Measurements from ENCODE around the gene SAMD11. TPM values are rescaled to one million over a fixed set of nuclear protein-coding genes. Genes with fewer than 3 reads are reported as not detected.

Gene SAMD11
- total and polyA plus RNA-seq, 5 experiments from 2014 or later, result 0.29 TPM; not detected in 4

DNA sequence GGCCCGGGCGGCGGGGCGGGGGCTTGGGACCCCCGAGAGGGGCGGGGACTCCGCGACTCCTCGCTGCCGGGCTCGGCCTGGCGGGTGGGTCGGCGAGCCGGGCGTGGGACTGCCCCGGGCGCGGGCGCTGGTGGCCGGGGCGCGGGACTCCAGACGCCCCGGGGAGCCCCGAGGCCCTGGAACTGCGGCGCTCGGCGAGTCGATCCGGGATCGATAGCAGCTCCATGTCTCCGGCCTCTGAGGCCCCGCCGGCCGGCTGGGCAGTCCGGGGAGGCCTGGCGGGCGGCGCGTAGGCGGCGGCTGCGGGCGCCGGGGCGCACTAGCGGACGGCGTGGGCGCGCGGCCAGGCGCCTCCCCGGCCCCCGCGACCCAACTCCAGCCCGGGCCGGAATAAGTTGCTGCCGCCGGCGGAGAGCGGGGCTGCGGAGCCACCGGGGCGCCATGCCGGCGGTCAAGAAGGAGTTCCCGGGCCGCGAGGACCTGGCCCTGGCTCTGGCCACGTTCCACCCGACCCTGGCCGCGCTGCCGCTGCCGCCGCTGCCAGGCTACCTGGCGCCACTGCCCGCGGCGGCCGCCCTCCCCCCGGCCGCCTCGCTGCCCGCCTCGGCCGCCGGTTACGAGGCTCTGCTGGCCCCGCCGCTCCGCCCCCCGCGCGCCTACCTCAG lies 400 bp downstream of the SAMD11 start:
- Mint-ChIP-seq H3K36me3 (peaks cover 0 to 7% (median 0%) of the 10 kb centered on the region in 3 donors), H3K27ac (no peak overlapping the region), H3K4me1 (peaks cover 11 to 26% (median 20%) of the 10 kb centered on the region in 4 donors), H3K9me3 (no peaks in the 10 kb centered on the region), H3K27me3 (peaks cover 18 to 72% (median 42%) of the 10 kb centered on the region in 5 donors), H3K4me3 (peak overlapping the region in 2 of 10 donors; percentile 49 to 52)
- no peak for DNase-seq
- ATAC-seq, result peak; percentile 15 to 17
- POLR2A ChIA-PET, result interaction anchor here (1.2 to 1.3 kb wide), 2 partner anchors 9 to 17 kb away, joined by 3 read pairs; no protein-coding TSS in a partner anchor

DNA sequence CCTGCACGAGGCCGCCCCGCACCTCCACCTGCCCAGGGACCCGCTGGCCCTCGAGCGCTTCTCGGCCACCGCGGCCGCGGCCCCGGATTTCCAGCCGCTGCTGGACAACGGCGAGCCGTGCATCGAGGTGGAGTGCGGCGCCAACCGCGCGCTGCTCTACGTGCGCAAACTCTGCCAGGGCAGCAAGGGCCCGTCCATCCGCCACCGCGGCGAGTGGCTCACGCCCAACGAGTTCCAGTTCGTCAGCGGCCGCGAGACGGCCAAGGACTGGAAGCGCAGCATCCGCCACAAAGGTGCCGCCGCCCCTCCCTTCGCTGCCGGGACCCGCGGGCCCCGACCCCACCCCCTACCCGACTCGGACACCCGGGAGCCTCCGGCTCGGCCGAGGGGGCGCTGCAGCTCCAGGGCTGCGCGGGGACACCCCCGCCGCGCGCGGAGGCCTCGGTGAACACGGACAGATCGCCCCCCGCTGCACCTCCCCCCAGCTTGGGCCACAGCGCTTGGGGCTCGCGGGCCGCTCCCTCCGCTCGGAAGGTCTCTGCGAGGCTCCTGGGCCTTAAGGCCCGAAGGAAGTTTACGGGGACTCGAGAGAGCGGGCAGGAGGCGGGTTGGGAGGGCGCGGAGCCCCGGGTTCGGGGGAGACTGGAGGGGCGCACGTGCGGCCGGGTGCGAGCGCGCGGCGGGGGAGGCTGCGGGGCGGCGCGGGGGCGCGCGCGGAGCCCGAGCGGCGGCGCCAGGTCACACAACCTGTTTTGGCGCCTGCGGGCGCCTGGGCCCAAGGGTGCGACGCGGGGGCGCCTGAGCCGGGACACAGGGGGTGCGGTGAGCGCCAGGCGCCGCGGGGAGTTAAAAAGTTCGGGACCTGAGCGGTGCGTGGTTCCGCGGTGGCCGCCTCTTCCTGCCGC lies 1.2 kb downstream of the SAMD11 start:
- peaks cover 18 to 70% (median 41%) of the 10 kb centered on the region in 5 donors for H3K27me3 Mint-ChIP-seq
- peaks cover 0 to 7% (median 0%) of the 10 kb centered on the region in 3 donors for H3K36me3 Mint-ChIP-seq
- H3K27ac Mint-ChIP-seq, result no peak overlapping the region
- no peaks in the 10 kb centered on the region for H3K9me3 Mint-ChIP-seq
- peaks cover 11 to 26% (median 20%) of the 10 kb centered on the region in 4 donors for H3K4me1 Mint-ChIP-seq
- POLR2A ChIA-PET, result no interaction called here
- DNase-seq (no peak), ATAC-seq (peak; percentile 6 to 24)
- H3K4me3 Mint-ChIP-seq, result peak overlapping the region in 9 of 10 donors; percentile 7 to 74 (median 50)

- peak overlapping the region; percentile 14 to 82 (median 60) for H3K4me3 Mint-ChIP-seq
- H3K36me3 Mint-ChIP-seq, result peaks cover 0 to 7% (median 0%) of the 10 kb centered on the region in 3 donors
- H3K4me1 Mint-ChIP-seq, result peaks cover 7 to 21% (median 15%) of the 10 kb centered on the region in 4 donors
- POLR2A ChIA-PET, result no interaction called here
- H3K27ac Mint-ChIP-seq, result peak overlapping the region in 2 of 10 donors; percentile 29
- ATAC-seq, result peak; percentile 17 to 19
- H3K27me3 Mint-ChIP-seq, result peaks cover 14 to 62% (median 33%) of the 10 kb centered on the region in 5 donors
- no peak for DNase-seq
- H3K9me3 Mint-ChIP-seq, result no peaks in the 10 kb centered on the region
Observed at GRCh38 chr1:925561-926421, 2.1 kb downstream of the SAMD11 start.

- Mint-ChIP-seq H3K27ac (no peak overlapping the region), H3K4me1 (peaks cover 0 to 13% (median 8%) of the 10 kb centered on the region in 4 donors), H3K27me3 (peaks cover 12 to 60% (median 23%) of the 10 kb centered on the region in 5 donors), H3K9me3 (no peaks in the 10 kb centered on the region), H3K36me3 (peaks cover 0 to 7% (median 0%) of the 10 kb centered on the region in 3 donors), H3K4me3 (peak overlapping the region in 3 of 10 donors; percentile 2 to 52 (median 30))
- POLR2A ChIA-PET, result no interaction called here
- DNase-seq (no peak), ATAC-seq (no peak)
Observed at GRCh38 chr1:927234-927633, 3.5 kb downstream of the SAMD11 start.

DNA sequence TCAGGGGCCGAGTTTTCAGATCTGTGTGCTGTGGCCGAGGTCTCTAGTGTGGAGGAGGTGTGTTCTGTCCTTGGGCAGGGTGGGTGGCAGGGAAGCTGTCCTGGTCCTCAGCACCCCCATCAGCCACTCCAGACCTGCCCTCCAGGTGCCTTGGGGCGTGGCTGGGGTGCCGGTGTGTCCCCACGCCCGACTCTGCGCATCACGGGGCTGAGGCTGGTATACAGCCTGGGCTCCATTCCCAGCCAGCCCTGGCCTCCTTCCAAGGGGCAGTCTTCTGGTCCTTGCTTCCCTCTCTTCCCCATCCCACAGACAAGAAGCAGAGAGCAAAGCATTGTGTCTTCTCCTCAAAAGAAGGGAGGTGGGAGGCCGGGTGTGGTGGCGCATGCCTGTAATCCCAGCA lies 4.0 kb downstream of the SAMD11 start:
- Mint-ChIP-seq H3K27me3 (peaks cover 12 to 54% (median 21%) of the 10 kb centered on the region in 5 donors), H3K4me1 (peaks cover 0 to 11% (median 7%) of the 10 kb centered on the region in 4 donors), H3K36me3 (peaks cover 0 to 4% (median 0%) of the 10 kb centered on the region in 3 donors), H3K27ac (no peak overlapping the region), H3K4me3 (peak overlapping the region in 3 of 10 donors; percentile 2 to 52 (median 30)), H3K9me3 (no peaks in the 10 kb centered on the region)
- POLR2A ChIA-PET, result no interaction called here
- no peak for ATAC-seq
- no peak for DNase-seq

GRCh38 chr1:928825-929661 lies 5.3 kb downstream of the SAMD11 start:
- DNase-seq (no peak), ATAC-seq (no peak)
- Mint-ChIP-seq H3K27ac (peak overlapping the region in 1 of 10 donors; percentile 56), H3K4me1 (peaks cover 0 to 5% (median 2%) of the 10 kb centered on the region in 4 donors), H3K27me3 (peaks cover 8 to 47% (median 17%) of the 10 kb centered on the region in 5 donors), H3K9me3 (no peaks in the 10 kb centered on the region), H3K36me3 (peaks cover 0 to 2% (median 0%) of the 10 kb centered on the region in 3 donors), H3K4me3 (peak overlapping the region in 1 of 10 donors; percentile 24)
- POLR2A ChIA-PET, result interaction anchor here (2.0 kb wide), 1 partner anchor 13 kb away, joined by 6 read pairs; no protein-coding TSS in a partner anchor

GRCh38 chr1:929712-930632 lies 6.2 kb downstream of the SAMD11 start:
- Mint-ChIP-seq H3K4me1 (peaks cover 0 to 6% (median 2%) of the 10 kb centered on the region in 4 donors), H3K36me3 (peaks cover 0 to 2% (median 0%) of the 10 kb centered on the region in 3 donors), H3K9me3 (no peaks in the 10 kb centered on the region), H3K4me3 (no peak overlapping the region), H3K27me3 (peaks cover 11 to 49% (median 20%) of the 10 kb centered on the region in 5 donors), H3K27ac (no peak overlapping the region)
- no peak for DNase-seq
- no peak for ATAC-seq
- POLR2A ChIA-PET, result interaction anchor here (2.0 kb wide), 1 partner anchor 12 kb away, joined by 6 read pairs; no protein-coding TSS in a partner anchor

GRCh38 chr1:930633-931138 lies 7.0 kb downstream of the SAMD11 start:
- H3K36me3 Mint-ChIP-seq, result peaks cover 0 to 2% (median 0%) of the 10 kb centered on the region in 3 donors

GRCh38 chr1:931380-932172 lies 7.9 kb downstream of the SAMD11 start:
- H3K4me3 Mint-ChIP-seq, result peak overlapping the region in 1 of 10 donors; percentile 1
- H3K36me3 Mint-ChIP-seq, result no peaks in the 10 kb centered on the region
- peaks cover 7 to 49% (median 13%) of the 10 kb centered on the region in 5 donors for H3K27me3 Mint-ChIP-seq
- H3K4me1 Mint-ChIP-seq, result peaks cover 0 to 5% (median 0%) of the 10 kb centered on the region in 4 donors
- POLR2A ChIA-PET, result interaction anchor here (2.0 kb wide), 1 partner anchor 10 kb away, joined by 6 read pairs; no protein-coding TSS in a partner anchor
- DNase-seq (no peak), ATAC-seq (no peak)
- H3K27ac Mint-ChIP-seq, result peak overlapping the region in 2 of 10 donors; percentile 69 to 90
- H3K9me3 Mint-ChIP-seq, result no peaks in the 10 kb centered on the region

More at GRCh38 chr1:930633-931138, 7.0 kb downstream of the SAMD11 start:
- DNase-seq (no peak), ATAC-seq (no peak)
- Mint-ChIP-seq H3K27me3 (peaks cover 12 to 56% (median 21%) of the 10 kb centered on the region in 5 donors), H3K4me3 (no peak overlapping the region), H3K4me1 (peaks cover 0 to 8% (median 2%) of the 10 kb centered on the region in 4 donors), H3K9me3 (no peaks in the 10 kb centered on the region), H3K27ac (no peak overlapping the region)
- POLR2A ChIA-PET, result interaction anchor here (2.0 kb wide), 1 partner anchor 11 kb away, joined by 6 read pairs; no protein-coding TSS in a partner anchor

DNA sequence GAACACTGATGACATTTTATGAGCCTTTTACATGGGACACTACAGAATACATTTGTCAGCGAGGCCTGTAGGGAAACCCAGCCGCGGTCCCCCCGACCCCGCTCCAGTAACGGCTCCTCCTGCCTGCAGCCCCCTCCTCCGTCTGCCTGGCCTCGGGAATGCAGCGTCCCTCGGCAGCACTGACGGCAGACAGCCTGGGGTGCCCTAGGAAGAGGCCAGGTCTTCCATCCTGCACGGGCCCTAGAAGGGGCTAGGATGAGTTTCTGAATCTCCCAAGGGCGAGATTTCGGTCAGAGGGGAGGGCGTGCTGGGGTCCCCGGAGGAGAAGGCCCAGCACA lies 8.4 kb downstream of the SAMD11 start:
- H3K4me1 Mint-ChIP-seq, result peaks cover 0 to 5% (median 0%) of the 10 kb centered on the region in 4 donors
- no peaks in the 10 kb centered on the region for H3K9me3 Mint-ChIP-seq
- no peaks in the 10 kb centered on the region for H3K36me3 Mint-ChIP-seq
- no peak for ATAC-seq
- peaks cover 4 to 43% (median 13%) of the 10 kb centered on the region in 5 donors for H3K27me3 Mint-ChIP-seq
- no peak overlapping the region for H3K4me3 Mint-ChIP-seq
- H3K27ac Mint-ChIP-seq, result no peak overlapping the region
- POLR2A ChIA-PET, result no interaction called here
- DNase-seq, result no peak
